IMR-90 (cell line): ENCODE results near the gene PDE4B. TPM values are rescaled to one million over a fixed set of nuclear protein-coding genes. Genes with fewer than 3 reads are reported as not detected.

Source experiments
- ATAC-seq: fragments of 200-7000 bp; cut with Tn5 transposase; 2 replicates; pipeline ENCODE4 v1.9.1; 2020; ENCODE audit warnings: low read depth, mild to moderate bottlenecking, moderate library complexity
- BruUV-seq: library from RNA; stranded (reverse); fragments of 400-500 nt; replicated peaks from 2 replicates; lab custom pipeline; 2021; lab: Mats Ljungman, UMichigan
- CTCF ChIA-PET: fragments of 300-600 bp; formaldehyde crosslinking; extraction: SDS; loops from one replicate; lab custom pipeline; 2021; ENCODE audit warnings: antibody characterized with exemption; lab: Yijun Ruan, JAX
- POLR2A ChIA-PET: fragments of 300-600 bp; sonication (Branson Sonifier 250); formaldehyde crosslinking; loops from one replicate; lab custom pipeline; 2022; ENCODE audit warnings: antibody characterized with exemption; ENCODE audit not compliant: unreplicated experiment; lab: Charles Lee
- DNase-seq: peaks from one replicate; pipeline ENCODE4 v3.0.0; 2013
- H2AFZ ChIP-seq: replicated peaks from 2 replicates; pipeline ENCODE3; 2013; ENCODE audit warnings: low read length, mild to moderate bottlenecking; ENCODE audit not compliant: poor library complexity
- H2AK5ac ChIP-seq: 2 replicates; pipeline ENCODE4 v1.6.1; 2013; ENCODE audit warnings: low read depth, low read length, inconsistent platforms
- H2AK9ac ChIP-seq: replicated peaks from 2 replicates; pipeline ENCODE3; 2013; ENCODE audit warnings: mild to moderate bottlenecking, low read depth, low read length, moderate library complexity; ENCODE audit not compliant: poor library complexity
- H2BK120ac ChIP-seq: 2 replicates; pipeline ENCODE4 v1.6.1; 2013; ENCODE audit warnings: low read depth, low read length, inconsistent platforms
- H2BK15ac ChIP-seq: 3 replicates; pipeline ENCODE4 v1.6.1; 2013; ENCODE audit warnings: low read depth, low read length, inconsistent platforms
- H2BK20ac ChIP-seq: 2 replicates; pipeline ENCODE4 v1.6.1; 2013; ENCODE audit warnings: low read depth, mild to moderate bottlenecking, inconsistent platforms, low read length, moderate library complexity
- H2BK5ac ChIP-seq: 2 replicates; pipeline ENCODE4 v1.6.1; 2013; ENCODE audit warnings: mild to moderate bottlenecking, low read depth, low read length, inconsistent platforms; ENCODE audit not compliant: poor library complexity, severe bottlenecking
- H3K14ac ChIP-seq: replicated peaks from 2 replicates; pipeline ENCODE4 v1.6.1; 2013; ENCODE audit warnings: low read depth, low read length, inconsistent platforms
- H3K18ac ChIP-seq: 2 replicates; pipeline ENCODE4 v1.6.1; 2013; ENCODE audit warnings: low read depth, low read length, control low read depth
- H3K23ac ChIP-seq: 2 replicates; pipeline ENCODE4 v1.6.1; 2013; ENCODE audit warnings: low read depth, low read length, inconsistent platforms
- H3K27ac ChIP-seq: 2 replicates; pipeline ENCODE4 v1.5.1; 2013; ENCODE audit warnings: mild to moderate bottlenecking, control low read depth, low read length; ENCODE audit not compliant: insufficient read depth
- H3K27me3 ChIP-seq: 2 replicates; pipeline ENCODE4 v1.6.1; 2013; ENCODE audit warnings: low read length; ENCODE audit not compliant: control insufficient read depth, insufficient read depth
- H3K36me3 ChIP-seq: 2 replicates; pipeline ENCODE4 v1.6.1; 2013; ENCODE audit warnings: low read length, mixed read lengths; ENCODE audit not compliant: control insufficient read depth, insufficient read depth
- H3K4ac ChIP-seq: 2 replicates; pipeline ENCODE4 v1.6.1; 2013; ENCODE audit warnings: low read depth, low read length, inconsistent platforms
- H3K4me1 ChIP-seq: 2 replicates; pipeline ENCODE4 v1.6.1; 2013; ENCODE audit warnings: low read length, mixed read lengths; ENCODE audit not compliant: control insufficient read depth, insufficient read depth
- H3K4me2 ChIP-seq: 2 replicates; pipeline ENCODE4 v1.6.1; 2013; ENCODE audit warnings: low read depth, mild to moderate bottlenecking, control low read depth, low read length, moderate library complexity
- H3K4me3 ChIP-seq: 2 replicates; pipeline ENCODE4 v1.5.1; 2013; ENCODE audit warnings: low read depth, mild to moderate bottlenecking, control low read depth, low read length, moderate library complexity; ENCODE audit not compliant: insufficient read depth
- H3K56ac ChIP-seq: 2 replicates; pipeline ENCODE4 v1.6.1; 2013; ENCODE audit warnings: low read length, inconsistent platforms; ENCODE audit not compliant: insufficient read depth; ENCODE audit errors: extremely low read depth
- H3K79me1 ChIP-seq, 2 experiments: 2 replicates each; pipeline ENCODE4 v1.6.1; 2013; ENCODE audit warnings: low read length in 2 of 2, inconsistent platforms in 1 of 2, low read depth in 1 of 2
- H3K9ac ChIP-seq: 2 replicates; pipeline ENCODE4 v1.6.1; 2013; ENCODE audit warnings: low read depth, low read length, control low read depth
- H3K9me1 ChIP-seq: 2 replicates; pipeline ENCODE4 v1.6.1; 2013; ENCODE audit warnings: low read length, inconsistent platforms; ENCODE audit not compliant: insufficient read depth
- H3K9me3 ChIP-seq: 2 replicates; pipeline ENCODE4 v1.6.1; 2013; ENCODE audit warnings: low read length; ENCODE audit not compliant: control insufficient read depth, insufficient read depth
- H4K20me1 ChIP-seq: 2 replicates; pipeline ENCODE4 v1.6.1; 2013; ENCODE audit warnings: low read length, inconsistent platforms; ENCODE audit not compliant: insufficient read depth
- H4K5ac ChIP-seq: 2 replicates; pipeline ENCODE4 v1.6.1; 2013; ENCODE audit warnings: mild to moderate bottlenecking, low read depth, low read length, control low read depth
- H4K8ac ChIP-seq, 2 experiments: 2 replicates each; pipeline ENCODE4 v1.6.1; 2013; ENCODE audit warnings: low read depth in 2 of 2, low read length in 2 of 2, control low read depth in 1 of 2, inconsistent platforms in 1 of 2
- H4K91ac ChIP-seq: 2 replicates; pipeline ENCODE4 v1.6.1; 2013; ENCODE audit warnings: low read depth, low read length, inconsistent platforms; ENCODE audit not compliant: insufficient read depth
- BHLHE40 ChIP-seq: fragments of 150-350 bp; IDR thresholded peaks from 2 replicates; pipeline ENCODE4 v1.6.1; 2016; ENCODE audit warnings: mild to moderate bottlenecking, low read depth, low read length
- CHD1 ChIP-seq: IDR thresholded peaks from 2 replicates; pipeline ENCODE4 v1.6.1; 2012; ENCODE audit warnings: low read depth, low read length, improper control_type of control experiment
- CTCF ChIP-seq: conservative IDR thresholded peaks from 2 replicates; pipeline ENCODE4 v1.5.1; 2012; ENCODE audit warnings: mild to moderate bottlenecking, low read depth, low read length, improper control_type of control experiment
- FOS ChIP-seq: fragments of 150-350 bp; IDR thresholded peaks from 2 replicates; pipeline ENCODE4 v1.6.1; 2016; ENCODE audit warnings: low read depth, low read length
- MAFK ChIP-seq: IDR thresholded peaks from 2 replicates; pipeline ENCODE4 v1.6.1; 2012; ENCODE audit warnings: low read depth, low read length, improper control_type of control experiment
- MAZ ChIP-seq: IDR thresholded peaks from 2 replicates; pipeline ENCODE4 v1.6.1; 2012; ENCODE audit warnings: low read depth, mild to moderate bottlenecking, low read length, improper control_type of control experiment, moderate library complexity, borderline replicate concordance
- MXI1 ChIP-seq: IDR thresholded peaks from 2 replicates; pipeline ENCODE4 v1.6.1; 2012; ENCODE audit warnings: low read depth, mild to moderate bottlenecking, low read length, moderate library complexity, borderline replicate concordance
- POLR2A ChIP-seq: IDR thresholded peaks from 2 replicates; pipeline ENCODE4 v1.6.1; 2012; ENCODE audit warnings: mild to moderate bottlenecking, low read depth, low read length
- RAD21 ChIP-seq: IDR thresholded peaks from 2 replicates; pipeline ENCODE4 v1.6.1; 2012; ENCODE audit warnings: low read length, improper control_type of control experiment
- RCOR1 ChIP-seq: IDR thresholded peaks from 2 replicates; pipeline ENCODE4 v1.6.1; 2012; ENCODE audit warnings: mild to moderate bottlenecking, low read length, improper control_type of control experiment; ENCODE audit not compliant: insufficient replicate concordance
- RFX5 ChIP-seq: IDR thresholded peaks from 2 replicates; pipeline ENCODE4 v1.8.0; 2012; ENCODE audit warnings: low read depth, mild to moderate bottlenecking, low read length, moderate library complexity
- SMC3 ChIP-seq: fragments of 150-350 bp; IDR thresholded peaks from 2 replicates; pipeline ENCODE4 v1.6.1; 2016; ENCODE audit warnings: low read depth, mild to moderate bottlenecking, antibody characterized with exemption, low read length, moderate library complexity
- USF2 ChIP-seq: fragments of 150-350 bp; IDR thresholded peaks from 2 replicates; pipeline ENCODE4 v1.6.1; 2017; ENCODE audit warnings: mild to moderate bottlenecking, antibody characterized with exemption, low read length, low read depth
- WGBS, 2 experiments: methylation state at CpG; one replicate each; pipeline versions ENCODE4 v1.1.5 to v1.1.7; 2013; ENCODE audit warnings: missing lambda C conversion rate in 2 of 2; ENCODE audit not compliant: insufficient read length in 1 of 2; ENCODE audit errors: extremely low coverage in 2 of 2; 5-methylcytosine and 5-hydroxymethylcytosine counted together
- dilution Hi-C: fragments of 300-500 bp; cut with HindIII; formaldehyde crosslinking; loops from one replicate; pipeline ENCODE4 v1.14.3; 2018; ENCODE audit warnings: low sequenced_read_pairs; ENCODE audit not compliant: unreplicated experiment
- in situ Hi-C: fragments of 300-500 bp; cut with MboI; formaldehyde crosslinking; loops from 3 replicates; pipeline ENCODE4 v1.14.3; 2019; ENCODE audit warnings: low sequenced_read_pairs, inconsistent platforms, mixed read lengths
- intact Hi-C: fragments of 100-400 bp; cut with micrococcal nuclease; formaldehyde crosslinking; loops from 2 replicates; pipeline ENCODE4 v1.10.0; 2022
- polyA plus RNA-seq, 3 experiments: library from polyadenylated mRNA; depleted of rRNA; stranded (reverse); fragments of >200 nt; gene quantifications; 2 replicates each; pipeline ENCODE4 v1.2.3, GENCODE V29; 2012; ENCODE audit warnings: low replicate concordance in 1 of 3
- total RNA-seq: library from RNA; depleted of rRNA; stranded (reverse); fragments of >200 nt; gene quantifications from 2 replicates; pipeline ENCODE4 v1.2.3, GENCODE V29; 2012
- TF ChIP-seq, protein P1 (sequence below): fragments of 150-350 bp; IDR thresholded peaks from 2 replicates; pipeline ENCODE4 v1.6.1; 2016; ENCODE audit warnings: low read depth, mild to moderate bottlenecking, low read length, moderate library complexity, borderline replicate concordance

PDE4B gene
- total and polyA plus RNA-seq, 2 of the 4 experiments (the other 2 are of a cell fraction) = 5.8 to 21.3 TPM

DNA sequence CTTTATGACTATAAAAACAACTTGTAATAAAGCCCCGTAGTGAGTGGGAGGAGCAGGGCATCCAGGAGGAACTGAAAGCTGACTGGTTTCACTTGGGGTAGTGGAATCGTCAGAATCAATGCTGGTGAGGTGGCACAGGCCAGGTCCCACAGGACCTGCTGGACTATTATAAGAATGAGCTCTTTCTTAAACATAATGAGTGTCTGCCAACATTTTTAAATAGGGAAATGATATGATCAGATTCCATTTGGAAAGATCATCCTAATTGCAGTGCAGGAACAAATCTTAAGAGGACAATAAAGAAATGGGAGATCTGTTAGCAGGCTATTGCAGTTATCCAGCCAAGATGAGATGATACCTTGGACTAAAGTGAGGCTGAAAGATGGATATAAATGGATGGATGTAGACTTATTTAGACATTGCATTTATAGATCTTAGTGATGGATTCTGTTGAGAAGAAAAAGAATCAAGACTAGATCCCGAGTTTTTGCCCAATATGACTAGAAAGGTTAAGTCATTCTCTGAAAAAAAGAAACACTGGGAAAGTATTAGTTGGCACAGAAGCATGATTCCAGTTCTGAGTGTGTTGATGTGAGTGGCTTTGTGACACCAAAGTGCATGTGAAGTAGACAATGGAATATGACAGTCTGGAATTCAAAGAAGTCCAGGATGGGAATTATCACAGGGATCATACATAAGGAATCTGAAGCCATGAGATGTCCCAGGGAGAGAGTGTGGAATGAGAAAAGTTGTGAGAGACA, 587.9 kb downstream of the PDE4B start:
- Histone ChIP-seq H3K4ac (no peak overlapping the region), H2BK15ac (no peak overlapping the region), H2AK5ac (no peak overlapping the region), H2BK5ac (no peak overlapping the region), H4K5ac (no peak overlapping the region), H4K20me1 (no peaks in the 10 kb centered on the region), H3K9me3 (0 out of 2 replicates have a peak, but pooled peaks cover 2% of the 10 kb centered on the region), H2BK20ac (no peak overlapping the region), H3K23ac (no peak overlapping the region), H3K9me1 (no peaks in the 10 kb centered on the region), H4K8ac (no peak overlapping the region), H4K91ac (no peak overlapping the region), H3K36me3 (no peaks in the 10 kb centered on the region), H3K79me1 (no peaks in the 10 kb centered on the region), H3K4me3 (no peak overlapping the region), H3K56ac (no peak overlapping the region), H2AK9ac (no peak overlapping the region), H3K4me1 (0 out of 2 replicates have a peak, but pooled peaks cover 2% of the 10 kb centered on the region), H3K4me2 (no peak overlapping the region), H3K18ac (peak overlapping the region; percentile 33; the same call in 1 of the 2 replicates), H3K9ac (no peak overlapping the region), H3K14ac (no peak overlapping the region), H3K27me3 (no peaks in the 10 kb centered on the region), H2AFZ (no peak overlapping the region), H2BK120ac (no peak overlapping the region), H3K27ac (no peak overlapping the region)
- WGBS, 2 experiments = 100% methylated on average over 1 of the region's 3 CpGs; no CpG with 5 or more reads in 1 of the 2 experiments
- no TSS peak for BruUV-seq
- in situ Hi-C loops = no loop called here
- TF ChIP-seq FOS = no peak
- no peak for TF ChIP-seq BHLHE40
- TF ChIP-seq, protein P1, sequence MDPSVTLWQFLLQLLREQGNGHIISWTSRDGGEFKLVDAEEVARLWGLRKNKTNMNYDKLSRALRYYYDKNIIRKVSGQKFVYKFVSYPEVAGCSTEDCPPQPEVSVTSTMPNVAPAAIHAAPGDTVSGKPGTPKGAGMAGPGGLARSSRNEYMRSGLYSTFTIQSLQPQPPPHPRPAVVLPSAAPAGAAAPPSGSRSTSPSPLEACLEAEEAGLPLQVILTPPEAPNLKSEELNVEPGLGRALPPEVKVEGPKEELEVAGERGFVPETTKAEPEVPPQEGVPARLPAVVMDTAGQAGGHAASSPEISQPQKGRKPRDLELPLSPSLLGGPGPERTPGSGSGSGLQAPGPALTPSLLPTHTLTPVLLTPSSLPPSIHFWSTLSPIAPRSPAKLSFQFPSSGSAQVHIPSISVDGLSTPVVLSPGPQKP = no peak
- no peak for TF ChIP-seq MAFK
- TF ChIP-seq RFX5 = no peak
- no peak for TF ChIP-seq RCOR1
- no peak for TF ChIP-seq CTCF
- no peak for TF ChIP-seq POLR2A
- TF ChIP-seq SMC3 = no peak
- TF ChIP-seq MXI1 = no peak
- no peak for TF ChIP-seq USF2
- no peak for TF ChIP-seq RAD21
- no peak for TF ChIP-seq MAZ
- no peak for TF ChIP-seq CHD1
- ATAC-seq (no peak), DNase-seq (no peak)
- dilution Hi-C loops = no loop called here
- POLR2A ChIA-PET = no interaction called here
- CTCF ChIA-PET = interaction anchor here (0.6 to 1.2 kb wide), 2 partner anchors 9 to 831 kb away, joined by 3 read pairs; no protein-coding TSS in a partner anchor
- intact Hi-C loops = no loop called here
